OCI-LY1 (cell line): ENCODE data around the gene KLC1.

Source experiments
- H2AFZ ChIP-seq: fragments of 200-600 bp; sonication (generic), shearing (Covaris generic); 2 replicates; pipeline ENCODE4 v1.6.0; 2014; ENCODE audit warnings: antibody characterized with exemption, mild to moderate bottlenecking, low read length
- H3F3A ChIP-seq: fragments of 200-600 bp; sonication (generic), shearing (Covaris generic); 2 replicates; pipeline ENCODE4 v1.6.0; 2014; ENCODE audit warnings: mild to moderate bottlenecking, antibody characterized with exemption, low read length, moderate library complexity; ENCODE audit not compliant: insufficient read depth
- H3K27ac ChIP-seq: fragments of 200-600 bp; sonication (generic); 2 replicates; pipeline ENCODE4 v1.5.1; 2014; ENCODE audit warnings: low read length, mixed run types, mild to moderate bottlenecking, low read depth; ENCODE audit not compliant: poor library complexity, severe bottlenecking
- H3K27me3 ChIP-seq: fragments of 200-600 bp; sonication (generic); 2 replicates; pipeline ENCODE4 v1.6.0; 2014; ENCODE audit warnings: antibody characterized with exemption, mild to moderate bottlenecking, low read length, moderate library complexity; ENCODE audit not compliant: insufficient read depth
- H3K36me3 ChIP-seq: fragments of 200-600 bp; sonication (generic); 2 replicates; pipeline ENCODE4 v1.6.1; 2014; ENCODE audit warnings: mild to moderate bottlenecking, antibody characterized with exemption, low read length, moderate library complexity, mixed read lengths; ENCODE audit not compliant: insufficient read depth
- H3K4me1 ChIP-seq: fragments of 200-600 bp; sonication (generic); 2 replicates; pipeline ENCODE4 v1.5.1; 2014; ENCODE audit warnings: mild to moderate bottlenecking, low read length, moderate library complexity; ENCODE audit not compliant: insufficient read depth, severe bottlenecking
- H3K4me2 ChIP-seq: fragments of 200-600 bp; sonication (generic), shearing (Covaris generic); 2 replicates; pipeline ENCODE4 v1.6.1; 2014; ENCODE audit warnings: low read length
- H3K4me3 ChIP-seq: fragments of 200-600 bp; sonication (generic); 2 replicates; pipeline ENCODE4 v1.5.1; 2014; ENCODE audit warnings: low read length, low read depth, mild to moderate bottlenecking, mixed read lengths; ENCODE audit not compliant: poor library complexity, severe bottlenecking
- H3K79me2 ChIP-seq: fragments of 200-600 bp; shearing (Covaris generic); 2 replicates; pipeline ENCODE4 v1.6.1; 2016; ENCODE audit warnings: mixed run types, low read length, mixed read lengths; ENCODE audit not compliant: insufficient read depth
- H3K9ac ChIP-seq: fragments of 200-600 bp; sonication (generic), shearing (Covaris generic); 2 replicates; pipeline ENCODE4 v1.6.1; 2014; ENCODE audit warnings: mild to moderate bottlenecking, low read length, mixed read lengths
- H3K9me2 ChIP-seq: fragments of 200-600 bp; sonication (generic), shearing (Covaris generic); 2 replicates; pipeline ENCODE4 v1.6.1; 2014; ENCODE audit warnings: low read depth, mild to moderate bottlenecking, low read length, mixed read lengths
- H3K9me3 ChIP-seq: fragments of 200-600 bp; shearing (Covaris generic); 2 replicates; pipeline ENCODE4 v1.6.1; 2014; ENCODE audit warnings: low read length, mixed read lengths
- H4K20me1 ChIP-seq: fragments of 200-600 bp; sonication (generic), shearing (Covaris generic); 2 replicates; pipeline ENCODE4 v1.6.0; 2016; ENCODE audit warnings: mild to moderate bottlenecking, low read length; ENCODE audit not compliant: insufficient read depth
- EZH2 ChIP-seq: fragments of 200-600 bp; sonication (generic), shearing (Covaris generic); IDR thresholded peaks from 2 replicates; pipeline ENCODE4 v1.8.0; 2017; ENCODE audit warnings: borderline replicate concordance, mixed run types, mild to moderate bottlenecking, antibody characterized with exemption, low read length, moderate library complexity, mixed read lengths
- TF ChIP-seq, protein P1 (sequence below): fragments of 200-600 bp; sonication (generic), shearing (Covaris generic); IDR thresholded peaks from 2 replicates; pipeline ENCODE4 v1.5.1; 2017; ENCODE audit warnings: mild to moderate bottlenecking, antibody characterized with exemption, low read length, moderate library complexity, mixed read lengths

KLC1 gene

GRCh38 chr14:103667671-103668070 lies 38.7 kb downstream of the KLC1 start:
- Histone ChIP-seq H3K9ac (no peak overlapping the region), H3K4me3 (no peak overlapping the region), H3K79me2 (no peaks in the 10 kb centered on the region), H3K9me2 (no peaks in the 10 kb centered on the region), H3K9me3 (no peaks in the 10 kb centered on the region), H3K27ac (no peak overlapping the region), H2AFZ (no peak overlapping the region), H3K4me2 (no peak overlapping the region), H4K20me1 (no peaks in the 10 kb centered on the region), H3K27me3 (no peaks in the 10 kb centered on the region), H3F3A (no peaks in the 10 kb centered on the region), H3K36me3 (peaks cover 91% of the 10 kb centered on the region), H3K4me1 (no peaks in the 10 kb centered on the region)
- no peak for TF ChIP-seq EZH2
- TF ChIP-seq, protein P1, sequence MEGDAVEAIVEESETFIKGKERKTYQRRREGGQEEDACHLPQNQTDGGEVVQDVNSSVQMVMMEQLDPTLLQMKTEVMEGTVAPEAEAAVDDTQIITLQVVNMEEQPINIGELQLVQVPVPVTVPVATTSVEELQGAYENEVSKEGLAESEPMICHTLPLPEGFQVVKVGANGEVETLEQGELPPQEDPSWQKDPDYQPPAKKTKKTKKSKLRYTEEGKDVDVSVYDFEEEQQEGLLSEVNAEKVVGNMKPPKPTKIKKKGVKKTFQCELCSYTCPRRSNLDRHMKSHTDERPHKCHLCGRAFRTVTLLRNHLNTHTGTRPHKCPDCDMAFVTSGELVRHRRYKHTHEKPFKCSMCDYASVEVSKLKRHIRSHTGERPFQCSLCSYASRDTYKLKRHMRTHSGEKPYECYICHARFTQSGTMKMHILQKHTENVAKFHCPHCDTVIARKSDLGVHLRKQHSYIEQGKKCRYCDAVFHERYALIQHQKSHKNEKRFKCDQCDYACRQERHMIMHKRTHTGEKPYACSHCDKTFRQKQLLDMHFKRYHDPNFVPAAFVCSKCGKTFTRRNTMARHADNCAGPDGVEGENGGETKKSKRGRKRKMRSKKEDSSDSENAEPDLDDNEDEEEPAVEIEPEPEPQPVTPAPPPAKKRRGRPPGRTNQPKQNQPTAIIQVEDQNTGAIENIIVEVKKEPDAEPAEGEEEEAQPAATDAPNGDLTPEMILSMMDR = no peak

GRCh38 chr14:103668117-103668516 lies 39.1 kb downstream of the KLC1 start:
- Histone ChIP-seq H4K20me1 (no peaks in the 10 kb centered on the region), H3F3A (no peaks in the 10 kb centered on the region), H3K4me3 (no peak overlapping the region), H3K79me2 (no peaks in the 10 kb centered on the region), H3K27me3 (no peaks in the 10 kb centered on the region), H3K4me2 (no peak overlapping the region), H3K9ac (no peak overlapping the region), H3K27ac (no peak overlapping the region), H2AFZ (no peak overlapping the region), H3K4me1 (no peaks in the 10 kb centered on the region), H3K9me2 (no peaks in the 10 kb centered on the region), H3K9me3 (no peaks in the 10 kb centered on the region), H3K36me3 (peaks cover 92% of the 10 kb centered on the region)
- TF ChIP-seq, protein P1 = no peak
- no peak for TF ChIP-seq EZH2

DNA sequence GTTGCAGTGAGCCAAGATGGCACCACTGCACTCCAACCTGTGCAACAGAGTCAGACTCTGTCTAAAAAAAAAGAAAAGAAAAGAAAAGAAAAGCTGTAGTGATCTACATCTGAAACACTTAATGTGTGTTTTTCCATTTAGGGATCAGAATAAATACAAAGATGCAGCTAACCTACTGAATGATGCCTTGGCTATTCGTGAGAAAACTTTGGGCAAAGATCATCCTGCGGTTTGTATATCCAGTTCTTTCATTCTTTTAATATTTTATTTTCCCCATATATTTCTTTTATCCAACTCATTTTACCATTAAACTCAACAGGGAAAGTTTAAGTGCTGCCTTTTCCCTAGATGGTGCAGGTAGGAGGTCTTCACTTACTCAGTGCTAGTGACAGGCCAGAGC lies 40.4 kb downstream of the KLC1 start:
- peaks cover 93% of the 10 kb centered on the region for H3K36me3 ChIP-seq
- no peaks in the 10 kb centered on the region for H3K27me3 ChIP-seq
- no peaks in the 10 kb centered on the region for H3K9me2 ChIP-seq
- no peaks in the 10 kb centered on the region for H3K9me3 ChIP-seq
- H3K4me1 ChIP-seq = no peaks in the 10 kb centered on the region
- H3F3A ChIP-seq = no peaks in the 10 kb centered on the region
- no peaks in the 10 kb centered on the region for H4K20me1 ChIP-seq
- H3K4me2 ChIP-seq = no peak overlapping the region
- no peak overlapping the region for H3K27ac ChIP-seq
- TF ChIP-seq EZH2 = no peak
- TF ChIP-seq, protein P1 = no peak
- no peak overlapping the region for H2AFZ ChIP-seq
- no peaks in the 10 kb centered on the region for H3K79me2 ChIP-seq
- H3K9ac ChIP-seq = no peak overlapping the region
- no peak overlapping the region for H3K4me3 ChIP-seq
